Neural cell (in vitro differentiated cells): ENCODE data around the gene FHIT. TPM values are rescaled to one million over a fixed set of nuclear protein-coding genes. Genes with fewer than 3 reads are reported as not detected.

Source experiments
- H2AFZ ChIP-seq: fragments of 200-600, 300-800 bp; sonication (generic), shearing (Covaris generic); 2 replicates; pipeline ENCODE4 v1.6.0; 2014; ENCODE audit warnings: low read depth, mild to moderate bottlenecking, antibody characterized with exemption, low read length, moderate library complexity
- H3F3A ChIP-seq: fragments of 200-600 bp; shearing (Covaris generic); 2 replicates; pipeline ENCODE4 v1.6.1; 2016; ENCODE audit warnings: mild to moderate bottlenecking, moderate library complexity, mixed read lengths, antibody characterized with exemption, low read length; ENCODE audit not compliant: insufficient read depth, poor library complexity, severe bottlenecking
- H3K27ac ChIP-seq: fragments of 200-600, 300-800 bp; sonication (generic), shearing (Covaris generic); 2 replicates; pipeline ENCODE4 v1.5.1; 2014; ENCODE audit warnings: mild to moderate bottlenecking, low read length, moderate library complexity
- H3K27me3 ChIP-seq: fragments of 300-800, 200-600 bp; sonication (generic), shearing (Covaris generic); 2 replicates; pipeline ENCODE4 v1.6.0; 2014; ENCODE audit warnings: mild to moderate bottlenecking, low read depth, low read length, moderate library complexity; ENCODE audit not compliant: insufficient read depth
- H3K36me3 ChIP-seq: fragments of 300-800, 200-600 bp; sonication (generic), shearing (Covaris generic); 2 replicates; pipeline ENCODE4 v1.5.1; 2014; ENCODE audit warnings: mild to moderate bottlenecking, antibody characterized with exemption, low read length, moderate library complexity; ENCODE audit not compliant: insufficient read depth
- H3K4me2 ChIP-seq: fragments of 300-800, 200-600 bp; sonication (generic), shearing (Covaris generic); 2 replicates; pipeline ENCODE4 v1.6.0; 2014; ENCODE audit warnings: mild to moderate bottlenecking, low read length
- H3K4me3 ChIP-seq: fragments of 300-800, 200-600 bp; sonication (generic), shearing (Covaris generic); 2 replicates; pipeline ENCODE4 v1.5.1; 2014; ENCODE audit warnings: mild to moderate bottlenecking, low read length, moderate library complexity
- H3K79me2 ChIP-seq: fragments of 200-600 bp; shearing (Covaris generic); replicated peaks from 2 replicates; pipeline ENCODE4 v1.6.0; 2014; ENCODE audit warnings: mild to moderate bottlenecking, low read length, moderate library complexity; ENCODE audit not compliant: insufficient read depth
- H3K9ac ChIP-seq: fragments of 300-800, 200-600 bp; sonication (generic), shearing (Covaris generic); 2 replicates; pipeline ENCODE4 v1.6.1; 2016; ENCODE audit warnings: mild to moderate bottlenecking, low read length, mixed read lengths
- H3K9me2 ChIP-seq: fragments of 200-600 bp; shearing (Covaris generic); 2 replicates; pipeline ENCODE4 v1.6.1; 2016; ENCODE audit warnings: mild to moderate bottlenecking, low read length, mixed read lengths; ENCODE audit not compliant: insufficient read depth
- H3K9me3 ChIP-seq: fragments of 200-600, 300-800 bp; sonication (generic), shearing (Covaris generic); 2 replicates; pipeline ENCODE4 v1.6.1; 2016; ENCODE audit warnings: mild to moderate bottlenecking, mixed run types, low read length, moderate library complexity, mixed read lengths
- H4K20me1 ChIP-seq: fragments of 200-600 bp; shearing (Covaris generic); 2 replicates; pipeline ENCODE4 v1.6.1; 2016; ENCODE audit warnings: mild to moderate bottlenecking, mixed run types; ENCODE audit not compliant: insufficient read depth
- CTCF ChIP-seq: fragments of 450-650 bp; IDR thresholded peaks from 2 replicates; pipeline ENCODE4 v1.5.1; 2014; ENCODE audit warnings: antibody characterized with exemption, mild to moderate bottlenecking, moderate library complexity; ENCODE audit not compliant: poor library complexity, severe bottlenecking
- EP300 ChIP-seq: fragments of 450-650 bp; conservative IDR thresholded peaks from 2 replicates; pipeline ENCODE4 v1.6.1; 2014; ENCODE audit warnings: antibody characterized with exemption, mild to moderate bottlenecking, moderate library complexity; ENCODE audit not compliant: poor library complexity, severe bottlenecking
- EZH2 ChIP-seq: fragments of 200-600, 300-800 bp; shearing (Covaris generic), sonication (generic); IDR thresholded peaks from 2 replicates; pipeline ENCODE4 v1.6.1; 2014; ENCODE audit warnings: antibody characterized with exemption, low read length, borderline replicate concordance, mild to moderate bottlenecking; ENCODE audit not compliant: insufficient read depth, poor library complexity, severe bottlenecking
- MXI1 ChIP-seq: fragments of 450-650 bp; conservative IDR thresholded peaks from 2 replicates; pipeline ENCODE4 v1.6.1; 2014; ENCODE audit warnings: antibody characterized with exemption, mild to moderate bottlenecking; ENCODE audit not compliant: poor library complexity, severe bottlenecking
- POLR2AphosphoS5 ChIP-seq: IDR thresholded peaks from 2 replicates; pipeline ENCODE4 v1.6.1; 2012
- RAD21 ChIP-seq: fragments of 450-650 bp; conservative IDR thresholded peaks from 2 replicates; pipeline ENCODE4 v1.6.1; 2014; ENCODE audit warnings: antibody characterized with exemption, mild to moderate bottlenecking, moderate library complexity
- REST ChIP-seq: IDR thresholded peaks from 2 replicates; pipeline ENCODE4 v1.6.1; 2012; ENCODE audit warnings: borderline replicate concordance
- SMC3 ChIP-seq: fragments of 450-650 bp; conservative IDR thresholded peaks from 2 replicates; pipeline ENCODE4 v1.6.1; 2014; ENCODE audit warnings: antibody characterized with exemption, mild to moderate bottlenecking, moderate library complexity; ENCODE audit not compliant: poor library complexity
- TAF1 ChIP-seq: IDR thresholded peaks from 2 replicates; pipeline ENCODE4 v1.6.1; 2012; ENCODE audit warnings: low read depth
- polyA plus RNA-seq: library from polyadenylated mRNA; depleted of rRNA; stranded (reverse); fragments of >200 nt; gene quantifications from 2 replicates; pipeline ENCODE4 v1.2.3, GENCODE V29; 2014

Gene FHIT
- polyA plus RNA-seq, 1 donor from 2014 or later, result not detected

DNA sequence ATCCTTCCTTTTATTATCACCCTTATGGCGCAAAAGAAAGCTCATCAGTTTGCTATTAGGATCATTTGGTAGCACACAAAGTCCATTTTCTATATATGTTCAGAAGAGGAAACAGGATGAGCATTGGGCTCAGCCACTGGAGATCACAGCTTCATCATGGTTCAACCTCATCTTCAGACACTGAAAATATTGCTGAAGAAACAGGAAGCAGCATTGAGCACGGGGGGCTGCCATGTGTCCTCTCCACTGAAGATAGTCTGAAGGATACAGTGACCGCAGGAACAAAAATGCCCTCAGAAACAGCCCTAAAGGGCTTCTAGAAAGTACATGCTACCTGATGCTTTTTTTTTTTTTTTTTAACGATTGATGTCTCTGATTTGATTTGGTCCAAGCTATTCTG is 1366.2 kb downstream of the FHIT start:
- TF ChIP-seq POLR2AphosphoS5 (no peak), EP300 (no peak), REST (no peak), RAD21 (no peak), EZH2 (no peak), MXI1 (no peak), TAF1 (no peak), SMC3 (no peak), CTCF (no peak)
- Histone ChIP-seq H3K4me2 (no peak overlapping the region), H3K27me3 (no peaks in the 10 kb centered on the region), H2AFZ (no peak overlapping the region), H3F3A (no peaks in the 10 kb centered on the region), H3K36me3 (no peaks in the 10 kb centered on the region), H3K9ac (no peak overlapping the region), H3K9me2 (no peaks in the 10 kb centered on the region), H3K27ac (no peak overlapping the region), H4K20me1 (no peaks in the 10 kb centered on the region), H3K4me3 (no peak overlapping the region), H3K79me2 (no peaks in the 10 kb centered on the region), H3K9me3 (no peaks in the 10 kb centered on the region)

DNA sequence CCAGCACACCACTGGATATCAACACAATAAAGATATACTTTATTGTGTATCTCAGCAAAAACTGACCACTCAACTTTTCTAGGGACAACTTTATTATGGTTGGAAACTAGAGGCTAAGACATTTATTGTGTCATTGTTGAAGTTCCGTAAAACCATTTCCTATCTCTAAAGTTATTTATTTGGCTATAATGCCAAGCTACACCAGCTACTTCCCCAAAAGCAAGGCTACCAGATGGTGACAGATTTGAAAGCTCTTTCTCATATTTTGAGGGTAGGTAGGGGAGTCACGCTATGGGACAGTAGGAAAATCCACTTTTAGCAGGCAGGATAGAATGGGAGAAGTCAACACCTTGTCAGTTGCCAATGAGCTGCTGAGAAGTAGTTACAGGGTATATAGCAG is 1366.8 kb downstream of the FHIT start:
- Histone ChIP-seq H3K4me2 (no peak overlapping the region), H3K9me2 (no peaks in the 10 kb centered on the region), H3K27me3 (no peaks in the 10 kb centered on the region), H2AFZ (no peak overlapping the region), H3K9me3 (no peaks in the 10 kb centered on the region), H3F3A (no peaks in the 10 kb centered on the region), H3K9ac (no peak overlapping the region), H4K20me1 (no peaks in the 10 kb centered on the region), H3K36me3 (no peaks in the 10 kb centered on the region), H3K79me2 (no peaks in the 10 kb centered on the region), H3K27ac (no peak overlapping the region), H3K4me3 (no peak overlapping the region)
- no peak for TF ChIP-seq REST
- TF ChIP-seq EZH2, result no peak
